Ammon's horn (tissue), 1 donor: ENCODE data around the gene HNF4A.

Source experiments
- DNase-seq: peaks from one replicate; pipeline ENCODE4 v3.0.0-alpha.2; 2016; ENCODE audit warnings: low spot score

HNF4A gene

DNA sequence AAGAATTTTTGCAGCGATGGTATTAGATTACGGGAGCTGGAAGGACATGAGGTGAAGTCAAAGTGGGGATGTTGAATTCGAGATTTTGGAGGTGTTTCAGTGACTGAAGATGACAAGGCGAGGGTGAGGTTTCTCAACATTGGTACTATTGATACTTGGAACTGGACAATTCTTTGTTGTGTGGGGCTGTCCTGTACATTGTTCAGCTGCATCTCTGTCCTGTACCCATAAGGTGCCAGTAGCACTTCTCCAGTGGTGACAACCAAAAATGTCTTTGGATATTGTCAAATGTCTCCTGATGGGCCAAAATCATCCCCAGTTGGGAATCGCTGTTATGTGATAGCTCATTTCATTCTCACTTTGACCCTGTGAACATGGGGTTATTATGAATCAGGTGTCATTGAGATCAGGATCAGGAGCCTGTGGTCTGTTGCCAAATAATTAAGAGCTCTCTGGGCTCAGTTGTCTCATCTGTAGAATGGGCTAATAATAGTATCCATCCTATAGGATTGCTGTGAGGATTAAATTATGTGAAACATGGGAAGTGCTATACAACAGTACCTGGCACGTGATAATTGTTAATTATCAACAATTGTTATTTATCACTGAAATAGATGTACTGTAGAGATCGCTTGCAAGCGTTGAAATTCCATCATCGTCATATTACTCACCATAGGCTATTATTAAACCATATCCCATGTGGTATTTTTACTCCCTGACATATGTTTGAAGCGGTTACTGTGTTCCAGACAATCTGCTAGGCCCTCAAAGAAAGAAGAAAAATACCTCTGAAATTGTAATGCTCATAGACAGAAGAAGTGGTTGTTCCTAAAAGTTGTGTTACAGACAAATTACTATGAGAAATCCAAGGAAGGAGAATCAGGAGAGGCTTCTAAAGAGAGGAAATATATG lies 71.6 kb downstream of the HNF4A start:
- peak; percentile 30 for DNase-seq

DNA sequence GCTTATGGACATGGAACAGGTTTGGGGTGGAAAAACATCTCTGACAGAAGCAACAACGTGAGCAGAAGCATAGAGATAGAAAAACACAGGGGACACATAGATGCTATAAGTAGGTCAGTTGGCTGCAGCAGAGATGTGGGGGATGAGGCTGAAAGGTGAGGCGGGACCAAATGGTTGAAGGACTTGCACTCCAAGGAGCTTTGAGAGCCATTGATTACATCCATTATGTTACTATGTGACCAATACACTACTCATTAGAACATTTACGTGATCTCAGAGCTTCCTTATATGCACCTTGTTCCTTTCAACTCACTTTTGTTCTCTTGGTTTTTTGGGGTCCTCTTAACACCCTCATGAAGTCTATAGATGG lies 72.3 kb downstream of the HNF4A start:
- no peak for DNase-seq

DNA sequence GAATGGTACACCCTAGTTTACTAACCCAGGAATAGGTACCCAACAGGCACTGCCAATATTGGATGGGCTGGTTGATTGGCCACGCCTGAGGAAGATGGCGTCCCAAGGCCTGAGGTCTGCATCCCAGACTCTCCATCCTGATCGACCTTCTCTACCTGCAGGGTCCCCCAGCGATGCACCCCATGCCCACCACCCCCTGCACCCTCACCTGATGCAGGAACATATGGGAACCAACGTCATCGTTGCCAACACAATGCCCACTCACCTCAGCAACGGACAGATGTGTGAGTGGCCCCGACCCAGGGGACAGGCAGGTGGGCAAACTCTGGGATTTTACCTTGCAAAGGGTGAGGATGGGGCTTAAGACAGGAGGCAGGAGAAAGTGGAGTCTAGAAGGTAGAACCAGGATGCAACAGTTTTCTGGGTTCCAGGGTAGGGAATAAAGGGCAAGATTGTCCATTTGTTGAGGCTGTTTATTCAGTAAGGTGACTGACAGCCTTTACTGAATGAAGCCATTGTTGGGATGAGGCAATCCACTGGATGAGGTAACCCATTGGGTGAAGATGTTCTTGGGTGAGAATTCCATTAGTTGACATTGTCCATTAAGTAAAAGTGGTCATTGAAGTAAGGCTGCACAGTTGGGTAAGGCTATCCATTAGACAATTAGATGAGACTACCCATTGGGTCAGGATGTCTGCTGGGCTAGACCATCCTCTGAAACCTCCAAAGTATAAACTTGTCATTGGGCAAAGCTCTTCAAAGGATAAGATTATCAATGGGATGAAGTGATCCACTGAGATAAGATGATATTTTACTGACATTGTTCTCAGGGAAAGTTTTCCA lies 72.9 kb downstream of the HNF4A start:
- no peak for DNase-seq

DNA sequence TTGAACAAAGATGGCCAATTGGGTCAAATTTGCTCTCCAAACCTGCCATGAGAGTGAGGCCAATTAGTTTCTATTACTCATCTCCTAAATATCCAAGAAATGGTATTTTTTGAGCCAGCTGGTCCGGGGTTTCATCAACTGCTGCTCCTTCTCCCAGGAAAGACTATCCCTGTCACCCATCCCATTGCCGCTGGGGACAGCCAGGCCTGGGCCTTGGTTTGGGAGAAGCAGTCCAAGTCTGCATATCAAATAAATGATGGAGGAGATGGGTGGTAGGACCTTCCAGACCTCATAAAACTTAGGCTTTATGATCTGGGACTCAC lies 73.5 kb downstream of the HNF4A start:
- DNase-seq, result no peak

DNA sequence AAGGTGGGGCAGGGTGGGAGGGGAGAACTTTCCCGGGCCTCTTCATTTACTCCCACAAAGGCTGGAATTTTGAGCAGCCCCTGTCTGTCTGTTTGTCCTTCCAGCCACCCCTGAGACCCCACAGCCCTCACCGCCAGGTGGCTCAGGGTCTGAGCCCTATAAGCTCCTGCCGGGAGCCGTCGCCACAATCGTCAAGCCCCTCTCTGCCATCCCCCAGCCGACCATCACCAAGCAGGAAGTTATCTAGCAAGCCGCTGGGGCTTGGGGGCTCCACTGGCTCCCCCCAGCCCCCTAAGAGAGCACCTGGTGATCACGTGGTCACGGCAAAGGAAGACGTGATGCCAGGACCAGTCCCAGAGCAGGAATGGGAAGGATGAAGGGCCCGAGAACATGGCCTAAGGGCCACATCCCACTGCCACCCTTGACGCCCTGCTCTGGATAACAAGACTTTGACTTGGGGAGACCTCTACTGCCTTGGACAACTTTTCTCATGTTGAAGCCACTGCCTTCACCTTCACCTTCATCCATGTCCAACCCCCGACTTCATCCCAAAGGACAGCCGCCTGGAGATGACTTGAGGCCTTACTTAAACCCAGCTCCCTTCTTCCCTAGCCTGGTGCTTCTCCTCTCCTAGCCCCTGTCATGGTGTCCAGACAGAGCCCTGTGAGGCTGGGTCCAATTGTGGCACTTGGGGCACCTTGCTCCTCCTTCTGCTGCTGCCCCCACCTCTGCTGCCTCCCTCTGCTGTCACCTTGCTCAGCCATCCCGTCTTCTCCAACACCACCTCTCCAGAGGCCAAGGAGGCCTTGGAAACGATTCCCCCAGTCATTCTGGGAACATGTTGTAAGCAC lies 74.1 kb downstream of the HNF4A start:
- DNase-seq, result no peak

DNA sequence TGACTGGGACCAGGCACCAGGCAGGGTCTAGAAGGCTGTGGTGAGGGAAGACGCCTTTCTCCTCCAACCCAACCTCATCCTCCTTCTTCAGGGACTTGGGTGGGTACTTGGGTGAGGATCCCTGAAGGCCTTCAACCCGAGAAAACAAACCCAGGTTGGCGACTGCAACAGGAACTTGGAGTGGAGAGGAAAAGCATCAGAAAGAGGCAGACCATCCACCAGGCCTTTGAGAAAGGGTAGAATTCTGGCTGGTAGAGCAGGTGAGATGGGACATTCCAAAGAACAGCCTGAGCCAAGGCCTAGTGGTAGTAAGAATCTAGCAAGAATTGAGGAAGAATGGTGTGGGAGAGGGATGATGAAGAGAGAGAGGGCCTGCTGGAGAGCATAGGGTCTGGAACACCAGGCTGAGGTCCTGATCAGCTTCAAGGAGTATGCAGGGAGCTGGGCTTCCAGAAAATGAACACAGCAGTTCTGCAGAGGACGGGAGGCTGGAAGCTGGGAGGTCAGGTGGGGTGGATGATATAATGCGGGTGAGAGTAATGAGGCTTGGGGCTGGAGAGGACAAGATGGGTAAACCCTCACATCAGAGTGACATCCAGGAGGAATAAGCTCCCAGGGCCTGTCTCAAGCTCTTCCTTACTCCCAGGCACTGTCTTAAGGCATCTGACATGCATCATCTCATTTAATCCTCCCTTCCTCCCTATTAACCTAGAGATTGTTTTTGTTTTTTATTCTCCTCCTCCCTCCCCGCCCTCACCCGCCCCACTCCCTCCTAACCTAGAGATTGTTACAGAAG lies 75.0 kb downstream of the HNF4A start:
- no peak for DNase-seq

DNA sequence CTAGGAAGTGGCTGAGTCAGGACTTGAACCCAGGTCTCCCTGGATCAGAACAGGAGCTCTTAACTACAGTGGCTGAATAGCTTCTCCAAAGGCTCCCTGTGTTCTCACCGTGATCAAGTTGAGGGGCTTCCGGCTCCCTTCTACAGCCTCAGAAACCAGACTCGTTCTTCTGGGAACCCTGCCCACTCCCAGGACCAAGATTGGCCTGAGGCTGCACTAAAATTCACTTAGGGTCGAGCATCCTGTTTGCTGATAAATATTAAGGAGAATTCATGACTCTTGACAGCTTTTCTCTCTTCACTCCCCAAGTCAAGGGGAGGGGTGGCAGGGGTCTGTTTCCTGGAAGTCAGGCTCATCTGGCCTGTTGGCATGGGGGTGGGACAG lies 75.6 kb downstream of the HNF4A start:
- no peak for DNase-seq

DNA sequence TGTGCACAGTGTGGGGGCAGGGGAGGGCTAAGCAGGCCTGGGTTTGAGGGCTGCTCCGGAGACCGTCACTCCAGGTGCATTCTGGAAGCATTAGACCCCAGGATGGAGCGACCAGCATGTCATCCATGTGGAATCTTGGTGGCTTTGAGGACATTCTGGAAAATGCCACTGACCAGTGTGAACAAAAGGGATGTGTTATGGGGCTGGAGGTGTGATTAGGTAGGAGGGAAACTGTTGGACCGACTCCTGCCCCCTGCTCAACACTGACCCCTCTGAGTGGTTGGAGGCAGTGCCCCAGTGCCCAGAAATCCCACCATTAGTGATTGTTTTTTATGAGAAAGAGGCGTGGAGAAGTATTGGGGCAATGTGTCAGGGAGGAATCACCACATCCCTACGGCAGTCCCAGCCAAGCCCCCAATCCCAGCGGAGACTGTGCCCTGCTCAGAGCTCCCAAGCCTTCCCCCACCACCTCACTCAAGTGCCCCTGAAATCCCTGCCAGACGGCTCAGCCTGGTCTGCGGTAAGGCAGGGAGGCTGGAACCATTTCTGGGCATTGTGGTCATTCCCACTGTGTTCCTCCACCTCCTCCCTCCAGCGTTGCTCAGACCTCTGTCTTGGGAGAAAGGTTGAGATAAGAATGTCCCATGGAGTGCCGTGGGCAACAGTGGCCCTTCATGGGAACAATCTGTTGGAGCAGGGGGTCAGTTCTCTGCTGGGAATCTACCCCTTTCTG lies 76.2 kb downstream of the HNF4A start:
- no peak for DNase-seq

DNA sequence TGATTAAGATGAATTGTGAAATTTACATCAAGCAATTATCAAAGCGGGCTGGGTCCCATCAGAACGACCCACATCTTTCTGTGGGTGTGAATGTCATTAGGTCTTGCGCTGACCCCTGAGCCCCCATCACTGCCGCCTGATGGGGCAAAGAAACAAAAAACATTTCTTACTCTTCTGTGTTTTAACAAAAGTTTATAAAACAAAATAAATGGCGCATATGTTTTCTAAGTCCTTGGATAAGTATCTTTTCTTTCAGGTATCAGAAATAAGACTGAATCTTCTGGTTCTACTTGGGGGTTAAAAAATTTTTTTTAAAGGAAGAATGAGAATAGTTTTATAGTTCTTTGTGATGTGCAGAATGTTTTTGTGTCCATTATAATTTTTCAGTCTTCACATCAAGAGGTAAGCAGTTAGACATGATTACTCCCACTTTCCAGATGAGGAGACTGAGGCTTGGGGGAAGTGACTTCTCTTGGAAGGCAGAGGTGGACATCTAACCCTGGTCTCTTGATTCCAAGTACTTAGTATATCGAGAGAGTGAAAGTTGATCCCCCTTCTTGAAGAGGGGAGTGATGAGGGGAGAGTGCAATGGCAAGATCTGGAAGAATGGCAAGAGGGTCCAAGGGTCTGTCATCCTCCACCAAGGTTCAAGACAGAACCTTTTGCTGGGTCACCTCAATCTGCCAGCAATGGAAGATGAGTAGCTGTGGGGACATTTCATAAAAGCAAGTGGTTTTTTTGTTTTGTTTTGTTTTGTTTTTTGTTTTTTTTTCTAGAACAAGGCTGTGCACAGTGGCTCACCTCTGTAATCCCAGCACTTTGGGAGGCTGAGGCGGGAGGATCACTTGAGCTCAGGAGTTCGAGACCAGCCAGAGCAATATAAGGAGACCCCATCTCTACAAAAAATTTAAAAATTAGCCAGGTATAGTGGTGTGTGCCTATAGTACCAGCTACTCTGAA lies 77.4 kb downstream of the HNF4A start:
- DNase-seq, result no peak

DNA sequence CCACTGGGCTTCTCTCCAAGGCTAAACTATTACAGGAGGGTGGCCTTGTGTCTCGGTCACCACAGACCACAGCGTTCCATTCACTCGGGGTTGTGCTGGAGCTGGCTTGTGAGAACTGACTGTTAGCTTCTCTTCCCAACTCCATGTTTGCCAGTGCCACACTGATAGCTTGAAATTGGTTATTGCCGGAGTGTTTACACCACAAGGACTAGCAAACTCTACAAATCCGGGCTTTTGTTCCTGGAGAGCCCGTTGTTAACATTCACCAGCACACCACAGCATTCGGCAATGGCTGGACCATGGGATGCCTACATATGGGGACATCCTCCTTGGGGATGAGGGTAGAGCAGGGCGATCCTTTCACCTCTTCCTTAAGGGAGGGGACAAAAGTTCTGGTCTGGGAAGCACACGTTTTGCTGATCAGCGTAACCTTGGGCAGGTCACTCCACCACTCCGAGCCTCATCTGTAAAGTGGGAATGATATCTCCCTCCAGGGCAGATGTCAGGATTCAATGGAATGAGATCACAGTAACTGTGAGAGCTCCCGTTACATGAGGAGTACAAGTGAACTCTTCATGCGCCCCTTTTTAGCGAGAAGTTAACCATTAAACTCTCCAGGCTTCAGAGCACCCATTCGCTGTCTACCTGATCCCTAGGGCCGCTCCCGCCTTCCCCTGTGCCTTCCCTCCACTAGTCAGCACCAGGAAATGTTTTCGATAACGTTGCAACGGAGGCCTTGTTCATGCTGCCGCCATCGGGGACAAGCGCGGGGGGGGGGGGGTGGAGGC lies 78.4 kb downstream of the HNF4A start:
- DNase-seq, result no peak

DNA sequence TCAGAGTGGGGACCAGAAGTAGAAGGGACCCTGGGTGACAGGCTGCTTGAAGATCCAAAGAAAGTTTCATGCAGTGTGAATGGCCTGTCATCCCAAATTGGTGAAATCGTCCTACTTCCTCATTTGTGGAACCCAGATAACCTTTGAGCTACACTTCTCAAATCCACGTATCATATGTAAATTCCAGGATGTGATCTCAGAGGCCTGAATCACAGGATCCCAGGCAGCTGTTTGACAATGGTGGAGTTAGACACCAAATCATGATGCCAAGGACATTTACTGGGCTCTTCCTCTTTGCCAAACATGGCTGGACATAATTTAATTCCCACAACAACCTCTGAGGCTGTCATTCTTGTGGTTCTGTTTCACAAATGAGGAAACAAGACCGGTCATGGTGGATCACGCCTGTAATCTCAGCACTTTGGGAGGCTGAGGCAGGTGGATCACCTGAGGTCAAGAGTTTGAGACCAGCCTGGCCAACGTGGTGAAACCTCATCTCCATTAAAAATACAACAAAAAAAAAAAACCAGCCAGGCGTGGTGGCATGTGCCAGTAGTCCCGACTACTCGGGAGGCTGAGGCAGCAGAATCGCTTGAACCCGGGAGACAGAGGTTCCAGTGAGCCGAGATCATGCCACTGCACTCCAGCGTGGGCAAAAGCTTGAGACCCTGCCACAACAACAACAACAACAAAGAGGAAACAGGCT lies 80.3 kb downstream of the HNF4A start:
- no peak for DNase-seq

DNA sequence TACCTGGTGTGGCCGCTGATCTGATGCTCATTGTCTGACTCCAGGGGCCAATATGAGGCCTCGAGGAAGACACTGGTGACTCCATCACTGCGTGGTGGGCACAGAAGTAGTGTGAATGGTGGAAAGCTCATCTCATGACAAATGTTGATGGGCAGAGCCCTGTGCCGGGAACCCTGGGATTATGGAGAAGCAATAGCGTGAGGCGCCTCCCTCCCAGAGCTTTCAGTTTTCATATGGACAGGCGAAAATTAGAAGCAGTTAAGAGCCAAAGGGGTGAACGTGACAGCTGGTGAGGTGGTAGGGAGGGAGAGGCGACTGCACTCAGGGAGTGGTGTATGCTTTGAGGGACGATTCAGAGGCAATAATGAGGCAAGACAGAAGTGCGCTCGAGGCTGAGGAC lies 80.9 kb downstream of the HNF4A start:
- no peak for DNase-seq

DNA sequence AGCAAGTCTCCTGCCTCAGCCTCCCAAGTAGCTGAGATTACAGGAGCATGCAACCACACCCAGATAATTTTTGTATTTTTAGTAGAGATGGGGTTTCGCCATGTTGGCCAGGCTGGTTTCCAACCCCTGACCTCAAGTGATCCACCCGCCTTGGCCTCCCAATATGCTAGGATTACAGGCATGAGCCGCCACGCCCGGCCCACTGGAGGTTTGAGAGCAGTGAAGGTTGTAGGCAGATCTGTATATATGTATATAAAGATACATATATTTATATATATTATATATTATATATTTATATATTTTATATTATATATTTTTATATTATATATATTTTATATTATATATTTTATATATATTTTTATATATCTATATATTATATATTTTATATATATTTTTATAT lies 82.0 kb downstream of the HNF4A start:
- no peak for DNase-seq

DNA sequence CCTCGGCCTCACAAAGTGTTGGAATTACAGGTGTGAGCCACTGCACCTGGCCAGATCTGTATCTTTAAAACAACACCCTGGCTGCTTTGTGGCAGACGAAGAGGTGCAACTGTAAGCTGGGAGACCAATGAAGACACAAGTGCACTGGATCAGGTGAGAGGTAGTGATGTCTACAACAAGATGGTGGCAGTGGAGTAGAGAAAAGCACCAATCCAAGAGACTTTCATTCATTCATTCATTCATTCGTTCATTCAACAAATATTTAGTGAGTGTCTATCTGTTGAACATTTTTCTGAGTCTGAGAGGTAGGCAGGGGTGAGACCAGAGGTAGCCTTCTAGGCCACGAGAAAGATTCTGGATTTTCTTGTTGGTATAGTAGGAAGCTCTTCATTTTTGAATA lies 83.3 kb downstream of the HNF4A start:
- DNase-seq, result no peak

DNA sequence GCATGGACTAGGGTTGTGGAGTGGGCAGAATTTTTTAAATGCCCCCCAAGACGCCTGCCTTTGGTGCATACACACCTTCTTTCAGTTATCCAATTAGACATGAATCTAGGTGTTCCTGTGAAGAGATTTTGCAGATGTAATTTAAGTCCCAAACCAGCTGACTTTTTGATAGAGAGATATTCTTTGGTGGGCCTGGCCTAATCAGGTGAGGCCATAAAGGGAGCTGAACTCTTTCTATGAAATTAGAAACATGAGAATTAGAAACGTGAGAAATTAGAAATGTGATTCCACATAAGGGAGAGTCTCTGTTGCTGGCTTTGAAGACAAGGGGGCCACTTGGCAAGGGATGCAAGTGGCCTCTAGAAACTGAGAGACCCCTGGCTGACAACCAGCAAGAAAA lies 83.8 kb downstream of the HNF4A start:
- no peak for DNase-seq

DNA sequence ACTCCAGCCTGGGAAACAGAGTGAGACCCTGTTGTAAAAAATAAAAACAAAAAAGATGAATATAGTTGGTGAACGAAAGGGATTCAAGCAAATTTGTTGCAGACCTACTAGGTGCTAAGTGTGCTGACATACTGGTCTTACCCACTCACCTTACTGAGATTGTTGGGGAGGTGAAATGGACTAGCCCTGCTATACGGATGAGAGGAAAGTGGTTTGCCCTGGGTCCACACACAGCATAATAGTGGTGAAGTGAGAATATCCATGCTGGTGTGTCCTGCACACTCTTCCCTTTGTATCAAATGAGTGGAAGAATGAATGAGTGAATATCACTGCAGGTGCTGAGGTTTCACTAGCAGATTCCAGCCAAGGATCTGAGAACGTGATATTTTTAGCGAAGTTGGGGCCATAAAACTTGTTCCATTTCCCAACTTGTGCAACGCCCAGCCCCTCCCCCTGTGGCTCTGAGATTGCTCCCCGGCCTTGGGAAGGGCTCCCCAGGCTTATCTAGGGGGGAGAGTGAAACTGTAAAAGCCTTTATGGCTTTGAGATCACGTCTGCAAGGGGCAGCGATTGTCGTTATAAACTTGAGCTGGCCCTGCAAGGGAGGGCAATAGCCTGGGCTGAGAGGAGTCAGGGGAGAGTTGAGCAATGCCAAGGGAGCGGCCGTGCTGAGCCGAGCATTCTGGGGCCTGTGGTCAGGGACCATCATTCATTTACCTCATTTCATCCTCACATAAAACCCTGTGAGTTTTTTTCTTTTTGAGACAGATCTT lies 87.0 kb downstream of the HNF4A start:
- DNase-seq, result no peak
